HCT116 (cell line): ENCODE data around the gene TNIK. TPM values are rescaled to one million over a fixed set of nuclear protein-coding genes. Genes with fewer than 3 reads are reported as not detected.

Source experiments
- ATAC-seq: fragments of 200-7000 bp; cut with Tn5 transposase; 2 replicates; pipeline ENCODE4 v1.9.1; 2020; ENCODE audit warnings: mild to moderate bottlenecking, moderate library complexity
- BruUV-seq: library from RNA; stranded (reverse); fragments of 400-500 nt; replicated peaks from 2 replicates; lab custom pipeline; 2021; lab: Mats Ljungman, UMichigan
- CTCF ChIA-PET: fragments of 300-600 bp; sonication (Branson Sonifier 250); formaldehyde crosslinking; loops from one replicate; lab custom pipeline; 2021; ENCODE audit warnings: antibody characterized with exemption; lab: Charles Lee
- POLR2A ChIA-PET: fragments of 300-600, 350-600 bp; sonication (Branson Sonifier 250); formaldehyde crosslinking; loops from one replicate; lab custom pipeline; 2021; ENCODE audit warnings: antibody characterized with exemption; lab: Charles Lee
- RAD21 ChIA-PET, 2 experiments: fragments of 300-600 bp; sonication (Branson Sonifier 250); formaldehyde crosslinking; loops; one replicate each; lab custom pipeline; 2023; ENCODE audit warnings: low total read pairs in 2 of 2; ENCODE audit not compliant: uncharacterized antibody in 2 of 2, unreplicated experiment in 2 of 2, low non-redundant PET in 1 of 2; lab: Charles Lee
- DNase-seq: peaks from one replicate; pipeline ENCODE4 v3.0.0-alpha.2; 2010; ENCODE audit warnings: low read depth, low spot score
- H2AFZ ChIP-seq: fragments of 200-600 bp; shearing (Covaris generic), sonication (generic); 2 replicates; pipeline ENCODE4 v1.6.1; 2017; ENCODE audit warnings: low read depth, mixed run types, mixed read lengths, antibody characterized with exemption, low read length; ENCODE audit not compliant: poor library complexity, severe bottlenecking
- H3K27ac ChIP-seq: 2 replicates; pipeline ENCODE4 v1.5.1; 2012; ENCODE audit warnings: low read depth, low read length
- H3K27me3 ChIP-seq: fragments of 200-600 bp; sonication (generic); 2 replicates; pipeline ENCODE4 v1.6.1; 2016; ENCODE audit warnings: mixed run types, low read length, mixed read lengths; ENCODE audit not compliant: insufficient read depth
- H3K36me3 ChIP-seq, 2 experiments: fragments of 200-500 bp in 1 of 2; fragments of 200-600 bp in 1 of 2; sonication (Bioruptor generic) in 1 of 2; sonication (generic) in 1 of 2; 2 replicates each; pipeline versions ENCODE4 v1.5.1 to v1.6.1; 2014 to 2016; ENCODE audit warnings: low read length in 2 of 2, inconsistent platforms in 1 of 2, mixed read lengths in 1 of 2, mixed run types in 1 of 2; ENCODE audit not compliant: insufficient read depth in 2 of 2, control insufficient read depth in 1 of 2
- H3K4me1 ChIP-seq, 2 experiments: fragments of 200-600 bp in 1 of 2; sonication (generic) in 1 of 2; 2 replicates each; pipeline versions ENCODE4 v1.5.1 to v1.6.1; 2012 to 2017; ENCODE audit warnings: low read length in 2 of 2, inconsistent platforms in 1 of 2, mild to moderate bottlenecking in 1 of 2, mixed read lengths in 1 of 2, mixed run types in 1 of 2, moderate library complexity in 1 of 2; ENCODE audit not compliant: insufficient read depth in 2 of 2, control insufficient read depth in 1 of 2
- H3K4me2 ChIP-seq: fragments of 200-600 bp; sonication (generic); 2 replicates; pipeline ENCODE4 v1.6.1; 2017; ENCODE audit warnings: mixed run types, low read length, mixed read lengths
- H3K4me3 ChIP-seq, 2 experiments: fragments of 200-600 bp in 1 of 2; sonication (generic) in 1 of 2; replicated peaks in 1 of 2; 2 replicates each; pipeline ENCODE4 v1.5.1; 2011 to 2016; ENCODE audit warnings: low read length in 2 of 2, control low read depth in 1 of 2, low read depth in 1 of 2, mild to moderate bottlenecking in 1 of 2, mixed read lengths in 1 of 2, mixed run types in 1 of 2
- H3K79me2 ChIP-seq: fragments of 200-600 bp; sonication (generic); 2 replicates; pipeline ENCODE4 v1.6.1; 2017; ENCODE audit warnings: mild to moderate bottlenecking, mixed run types, low read length, moderate library complexity, mixed read lengths; ENCODE audit not compliant: insufficient read depth
- H3K9ac ChIP-seq: fragments of 200-600 bp; sonication (generic); 2 replicates; pipeline ENCODE4 v1.6.1; 2016; ENCODE audit warnings: low read length, mixed read lengths
- H3K9me2 ChIP-seq: fragments of 200-600 bp; sonication (generic), shearing (Covaris generic); 2 replicates; pipeline ENCODE4 v1.6.1; 2017; ENCODE audit warnings: mixed run types, mild to moderate bottlenecking, moderate library complexity; ENCODE audit not compliant: insufficient read depth
- H3K9me3 ChIP-seq, 2 experiments: fragments of 200-500 bp in 1 of 2; fragments of 200-600 bp in 1 of 2; sonication (Bioruptor generic) in 1 of 2; sonication (generic) in 1 of 2; 2 replicates each; pipeline ENCODE4 v1.6.1; 2014 to 2017; ENCODE audit warnings: low read length in 2 of 2, mixed read lengths in 2 of 2, inconsistent platforms in 1 of 2, low read depth in 1 of 2, mild to moderate bottlenecking in 1 of 2, mixed run types in 1 of 2, moderate library complexity in 1 of 2; ENCODE audit not compliant: control insufficient read depth in 1 of 2, insufficient read depth in 1 of 2
- H4K20me1 ChIP-seq: fragments of 200-600 bp; sonication (generic), shearing (Covaris generic); 2 replicates; pipeline ENCODE4 v1.6.1; 2017; ENCODE audit warnings: mixed run types, mild to moderate bottlenecking, moderate library complexity; ENCODE audit not compliant: insufficient read depth
- CEBPB ChIP-seq: IDR thresholded peaks from 2 replicates; pipeline ENCODE4 v1.6.1; 2012; ENCODE audit warnings: low read depth
- ELF1 ChIP-seq: IDR thresholded peaks from 2 replicates; pipeline ENCODE4 v1.6.1; 2012; ENCODE audit warnings: low read depth, borderline replicate concordance
- EZH2 ChIP-seq: fragments of 200-600 bp; sonication (generic); IDR thresholded peaks from 2 replicates; pipeline ENCODE4 v1.6.1; 2017; ENCODE audit warnings: antibody characterized with exemption, mixed run types
- EZH2phosphoT487 ChIP-seq: fragments of 200-600 bp; IDR thresholded peaks from 2 replicates; pipeline ENCODE4 v1.6.1; 2018; ENCODE audit warnings: antibody characterized with exemption, borderline replicate concordance
- FOSL1 ChIP-seq: IDR thresholded peaks from 2 replicates; pipeline ENCODE4 v1.6.1; 2012; ENCODE audit warnings: low read depth
- JUND ChIP-seq: IDR thresholded peaks from 2 replicates; pipeline ENCODE4 v1.6.1; 2012
- POLR2A ChIP-seq: IDR thresholded peaks from 2 replicates; pipeline ENCODE4 v1.7.0; 2011; ENCODE audit warnings: borderline replicate concordance; ENCODE audit not compliant: insufficient read depth, insufficient read length; ENCODE audit errors: extremely low read depth
- SP1 ChIP-seq: IDR thresholded peaks from 2 replicates; pipeline ENCODE4 v1.6.1; 2012; ENCODE audit warnings: low read depth
- TCF7L2 ChIP-seq: IDR thresholded peaks from 2 replicates; pipeline ENCODE4 v1.7.0; 2011; ENCODE audit warnings: borderline replicate concordance, inconsistent platforms; ENCODE audit not compliant: insufficient read depth, insufficient read length; ENCODE audit errors: extremely low read depth
- YY1 ChIP-seq: IDR thresholded peaks from 2 replicates; pipeline ENCODE4 v1.6.1; 2011; ENCODE audit warnings: low read length, low read depth, moderate library complexity, mild to moderate bottlenecking; ENCODE audit not compliant: insufficient replicate concordance; ENCODE audit errors: extremely low read depth
- ZFX ChIP-seq: fragments of 450-650 bp; IDR thresholded peaks from 2 replicates; pipeline ENCODE4 v1.6.1; 2017
- ZNF274 ChIP-seq: fragments of 200-500 bp; sonication (Bioruptor generic); IDR thresholded peaks from 2 replicates; pipeline ENCODE4 v1.6.1; 2014; ENCODE audit warnings: mild to moderate bottlenecking, low read depth, low read length, inconsistent platforms
- intact Hi-C: fragments of 100-400 bp; cut with micrococcal nuclease; formaldehyde crosslinking; loops from 2 replicates; pipeline ENCODE4 v1.10.0; 2022
- total RNA-seq: library from RNA; stranded (reverse); gene quantifications from one replicate; pipeline ENCODE4 v1.2.1, GENCODE V29; 2021; ENCODE audit not compliant: unreplicated experiment

Gene TNIK
- total RNA-seq, 1 experiment from 2014 or later = 24.1 TPM

- CTCF ChIA-PET = no interaction called here
Observed at GRCh38 chr3:171334465-171334811, 125.8 kb downstream of the TNIK start.

GRCh38 chr3:171333784-171334464, 126.3 kb downstream of the TNIK start:
- ChIA-PET CTCF (no interaction called here), POLR2A (no interaction called here), RAD21 (no interaction called here)
- Histone ChIP-seq H3K4me1 (peaks cover 1 to 5% of the 10 kb centered on the region in 2 experiments), H3K9ac (no peak overlapping the region), H3K9me3 (no peaks in the 10 kb centered on the region), H2AFZ (no peak overlapping the region), H3K36me3 (no peaks in the 10 kb centered on the region), H3K27ac (no peak overlapping the region), H3K79me2 (no peaks in the 10 kb centered on the region), H3K9me2 (no peaks in the 10 kb centered on the region), H3K4me3 (no peak overlapping the region), H4K20me1 (no peaks in the 10 kb centered on the region), H3K4me2 (no peak overlapping the region), H3K27me3 (no peaks in the 10 kb centered on the region)
- BruUV-seq = no TSS peak
- ATAC-seq (no peak), DNase-seq (no peak)
- TF ChIP-seq ZNF274 (no peak), CEBPB (no peak), SP1 (no peak)
- intact Hi-C loops = no loop called here

More at GRCh38 chr3:171334465-171334811, 125.8 kb downstream of the TNIK start:
- Histone ChIP-seq H3K79me2 (no peaks in the 10 kb centered on the region), H3K9ac (no peak overlapping the region), H3K36me3 (no peaks in the 10 kb centered on the region), H3K4me2 (no peak overlapping the region), H2AFZ (no peak overlapping the region), H3K9me2 (no peaks in the 10 kb centered on the region), H4K20me1 (no peaks in the 10 kb centered on the region), H3K9me3 (no peaks in the 10 kb centered on the region), H3K4me3 (no peak overlapping the region), H3K27me3 (no peaks in the 10 kb centered on the region), H3K4me1 (peaks cover 0 to 3% of the 10 kb centered on the region in 2 experiments; a peak in 1 of 4 replicates), H3K27ac (no peak overlapping the region)
- TF ChIP-seq ZFX = no peak
- no peak for TF ChIP-seq YY1
- no peak for TF ChIP-seq EZH2
- TF ChIP-seq POLR2A = no peak
- no peak for TF ChIP-seq TCF7L2
- no peak for TF ChIP-seq CEBPB
- no peak for TF ChIP-seq JUND
- no peak for TF ChIP-seq ELF1
- no peak for TF ChIP-seq EZH2phosphoT487
- no peak for TF ChIP-seq FOSL1
- RAD21 ChIA-PET = no interaction called here
- intact Hi-C loops = no loop called here
- POLR2A ChIA-PET = no interaction called here
- BruUV-seq = no TSS peak
- no peak for ATAC-seq
- DNase-seq = no peak
